ENCODE data around the gene INSYN2B.

DNA sequence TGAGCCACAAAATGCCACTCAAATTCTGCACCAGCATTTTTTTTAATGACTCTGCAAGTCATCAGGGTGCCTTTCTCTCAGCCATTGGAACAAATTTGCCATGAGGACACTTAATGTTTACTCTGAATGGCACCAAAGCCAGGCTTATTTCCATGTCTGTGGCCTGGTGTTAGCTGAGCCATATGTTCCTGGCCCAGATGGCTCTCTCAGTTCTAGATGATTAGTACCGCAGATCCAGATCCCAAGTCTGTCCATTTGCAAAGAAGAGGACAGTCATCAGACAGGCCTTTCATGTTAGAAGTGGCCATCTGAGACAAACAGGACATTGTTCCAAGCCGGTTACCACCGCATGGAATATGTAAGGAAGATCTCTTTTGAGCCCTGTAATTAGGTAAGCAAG lies 70.3 kb downstream of the INSYN2B start:
- TF ChIP-seq NR2C2 (CRISPR knock-in tag; IDR thresholded peaks at IDR 0.05) (no peak), FOXK1 (CRISPR knock-in tag; IDR thresholded peaks at IDR 0.05) (no peak), NFYB (CRISPR knock-in tag; conservative IDR thresholded peaks at IDR 0.05; ENCODE audit: low read depth) (no peak)
- TF ChIP-seq, protein P1, sequence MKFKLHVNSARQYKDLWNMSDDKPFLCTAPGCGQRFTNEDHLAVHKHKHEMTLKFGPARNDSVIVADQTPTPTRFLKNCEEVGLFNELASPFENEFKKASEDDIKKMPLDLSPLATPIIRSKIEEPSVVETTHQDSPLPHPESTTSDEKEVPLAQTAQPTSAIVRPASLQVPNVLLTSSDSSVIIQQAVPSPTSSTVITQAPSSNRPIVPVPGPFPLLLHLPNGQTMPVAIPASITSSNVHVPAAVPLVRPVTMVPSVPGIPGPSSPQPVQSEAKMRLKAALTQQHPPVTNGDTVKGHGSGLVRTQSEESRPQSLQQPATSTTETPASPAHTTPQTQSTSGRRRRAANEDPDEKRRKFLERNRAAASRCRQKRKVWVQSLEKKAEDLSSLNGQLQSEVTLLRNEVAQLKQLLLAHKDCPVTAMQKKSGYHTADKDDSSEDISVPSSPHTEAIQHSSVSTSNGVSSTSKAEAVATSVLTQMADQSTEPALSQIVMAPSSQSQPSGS (CRISPR knock-in tag; IDR thresholded peaks at IDR 0.05; ENCODE audit: borderline replicate concordance, low read depth): no peak
- TF ChIP-seq, protein P2, sequence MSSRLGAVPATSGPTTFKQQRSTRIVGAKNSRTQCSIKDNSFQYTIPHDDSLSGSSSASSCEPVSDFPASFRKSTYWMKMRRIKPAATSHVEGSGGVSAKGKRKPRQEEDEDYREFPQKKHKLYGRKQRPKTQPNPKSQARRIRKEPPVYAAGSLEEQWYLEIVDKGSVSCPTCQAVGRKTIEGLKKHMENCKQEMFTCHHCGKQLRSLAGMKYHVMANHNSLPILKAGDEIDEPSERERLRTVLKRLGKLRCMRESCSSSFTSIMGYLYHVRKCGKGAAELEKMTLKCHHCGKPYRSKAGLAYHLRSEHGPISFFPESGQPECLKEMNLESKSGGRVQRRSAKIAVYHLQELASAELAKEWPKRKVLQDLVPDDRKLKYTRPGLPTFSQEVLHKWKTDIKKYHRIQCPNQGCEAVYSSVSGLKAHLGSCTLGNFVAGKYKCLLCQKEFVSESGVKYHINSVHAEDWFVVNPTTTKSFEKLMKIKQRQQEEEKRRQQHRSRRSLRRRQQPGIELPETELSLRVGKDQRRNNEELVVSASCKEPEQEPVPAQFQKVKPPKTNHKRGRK (CRISPR knock-in tag; IDR thresholded peaks at IDR 0.05; ENCODE audit: borderline replicate concordance): no peak
- TF ChIP-seq, protein P3, sequence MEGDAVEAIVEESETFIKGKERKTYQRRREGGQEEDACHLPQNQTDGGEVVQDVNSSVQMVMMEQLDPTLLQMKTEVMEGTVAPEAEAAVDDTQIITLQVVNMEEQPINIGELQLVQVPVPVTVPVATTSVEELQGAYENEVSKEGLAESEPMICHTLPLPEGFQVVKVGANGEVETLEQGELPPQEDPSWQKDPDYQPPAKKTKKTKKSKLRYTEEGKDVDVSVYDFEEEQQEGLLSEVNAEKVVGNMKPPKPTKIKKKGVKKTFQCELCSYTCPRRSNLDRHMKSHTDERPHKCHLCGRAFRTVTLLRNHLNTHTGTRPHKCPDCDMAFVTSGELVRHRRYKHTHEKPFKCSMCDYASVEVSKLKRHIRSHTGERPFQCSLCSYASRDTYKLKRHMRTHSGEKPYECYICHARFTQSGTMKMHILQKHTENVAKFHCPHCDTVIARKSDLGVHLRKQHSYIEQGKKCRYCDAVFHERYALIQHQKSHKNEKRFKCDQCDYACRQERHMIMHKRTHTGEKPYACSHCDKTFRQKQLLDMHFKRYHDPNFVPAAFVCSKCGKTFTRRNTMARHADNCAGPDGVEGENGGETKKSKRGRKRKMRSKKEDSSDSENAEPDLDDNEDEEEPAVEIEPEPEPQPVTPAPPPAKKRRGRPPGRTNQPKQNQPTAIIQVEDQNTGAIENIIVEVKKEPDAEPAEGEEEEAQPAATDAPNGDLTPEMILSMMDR (IDR thresholded peaks at IDR 0.05): no peak
- TF ChIP-seq, protein P4, sequence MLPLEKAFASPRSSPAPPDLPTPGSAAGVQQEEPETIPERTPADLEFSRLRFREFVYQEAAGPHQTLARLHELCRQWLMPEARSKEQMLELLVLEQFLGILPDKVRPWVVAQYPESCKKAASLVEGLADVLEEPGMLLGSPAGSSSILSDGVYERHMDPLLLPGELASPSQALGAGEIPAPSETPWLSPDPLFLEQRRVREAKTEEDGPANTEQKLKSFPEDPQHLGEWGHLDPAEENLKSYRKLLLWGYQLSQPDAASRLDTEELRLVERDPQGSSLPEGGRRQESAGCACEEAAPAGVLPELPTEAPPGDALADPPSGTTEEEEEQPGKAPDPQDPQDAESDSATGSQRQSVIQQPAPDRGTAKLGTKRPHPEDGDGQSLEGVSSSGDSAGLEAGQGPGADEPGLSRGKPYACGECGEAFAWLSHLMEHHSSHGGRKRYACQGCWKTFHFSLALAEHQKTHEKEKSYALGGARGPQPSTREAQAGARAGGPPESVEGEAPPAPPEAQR (CRISPR knock-in tag; IDR thresholded peaks at IDR 0.05): no peak
- TF ChIP-seq, protein P5, sequence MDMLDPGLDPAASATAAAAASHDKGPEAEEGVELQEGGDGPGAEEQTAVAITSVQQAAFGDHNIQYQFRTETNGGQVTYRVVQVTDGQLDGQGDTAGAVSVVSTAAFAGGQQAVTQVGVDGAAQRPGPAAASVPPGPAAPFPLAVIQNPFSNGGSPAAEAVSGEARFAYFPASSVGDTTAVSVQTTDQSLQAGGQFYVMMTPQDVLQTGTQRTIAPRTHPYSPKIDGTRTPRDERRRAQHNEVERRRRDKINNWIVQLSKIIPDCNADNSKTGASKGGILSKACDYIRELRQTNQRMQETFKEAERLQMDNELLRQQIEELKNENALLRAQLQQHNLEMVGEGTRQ (CRISPR knock-in tag; IDR thresholded peaks at IDR 0.05): no peak
- TF ChIP-seq, protein P6, sequence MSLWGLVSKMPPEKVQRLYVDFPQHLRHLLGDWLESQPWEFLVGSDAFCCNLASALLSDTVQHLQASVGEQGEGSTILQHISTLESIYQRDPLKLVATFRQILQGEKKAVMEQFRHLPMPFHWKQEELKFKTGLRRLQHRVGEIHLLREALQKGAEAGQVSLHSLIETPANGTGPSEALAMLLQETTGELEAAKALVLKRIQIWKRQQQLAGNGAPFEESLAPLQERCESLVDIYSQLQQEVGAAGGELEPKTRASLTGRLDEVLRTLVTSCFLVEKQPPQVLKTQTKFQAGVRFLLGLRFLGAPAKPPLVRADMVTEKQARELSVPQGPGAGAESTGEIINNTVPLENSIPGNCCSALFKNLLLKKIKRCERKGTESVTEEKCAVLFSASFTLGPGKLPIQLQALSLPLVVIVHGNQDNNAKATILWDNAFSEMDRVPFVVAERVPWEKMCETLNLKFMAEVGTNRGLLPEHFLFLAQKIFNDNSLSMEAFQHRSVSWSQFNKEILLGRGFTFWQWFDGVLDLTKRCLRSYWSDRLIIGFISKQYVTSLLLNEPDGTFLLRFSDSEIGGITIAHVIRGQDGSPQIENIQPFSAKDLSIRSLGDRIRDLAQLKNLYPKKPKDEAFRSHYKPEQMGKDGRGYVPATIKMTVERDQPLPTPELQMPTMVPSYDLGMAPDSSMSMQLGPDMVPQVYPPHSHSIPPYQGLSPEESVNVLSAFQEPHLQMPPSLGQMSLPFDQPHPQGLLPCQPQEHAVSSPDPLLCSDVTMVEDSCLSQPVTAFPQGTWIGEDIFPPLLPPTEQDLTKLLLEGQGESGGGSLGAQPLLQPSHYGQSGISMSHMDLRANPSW (CRISPR knock-in tag; conservative IDR thresholded peaks at IDR 0.05; ENCODE audit: low read depth): no peak

Data from WTC11 (cell line).